HG03460 (cell line): ENCODE measurements around the gene METTL14.

Experiments used
- ATAC-seq: cut with Tn5 transposase; IDR thresholded peaks from one replicate; pipeline ENCODE4 v1.9.1; 2021; ENCODE audit not compliant: unreplicated experiment

Gene METTL14

DNA sequence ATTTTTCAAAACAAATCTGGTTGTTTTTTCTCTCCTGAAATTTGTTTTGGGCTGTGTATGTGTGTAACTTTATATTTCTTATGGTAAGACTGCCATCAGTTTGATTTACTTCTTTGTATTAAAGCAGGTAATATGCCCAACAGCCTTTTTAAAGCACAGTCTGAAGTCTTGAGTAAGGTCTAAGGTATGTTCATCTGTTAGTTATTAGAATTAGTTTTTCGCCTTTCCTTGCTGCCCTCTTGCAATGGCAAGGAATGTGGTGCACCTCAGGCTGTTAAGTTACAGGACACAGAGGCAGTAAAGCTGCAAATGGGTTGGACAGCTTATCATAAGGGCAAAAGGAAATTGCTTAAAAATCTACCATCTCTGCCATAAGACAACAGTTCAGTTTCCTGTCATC lies 71.8 kb downstream of the METTL14 start:
- no peak for ATAC-seq

DNA sequence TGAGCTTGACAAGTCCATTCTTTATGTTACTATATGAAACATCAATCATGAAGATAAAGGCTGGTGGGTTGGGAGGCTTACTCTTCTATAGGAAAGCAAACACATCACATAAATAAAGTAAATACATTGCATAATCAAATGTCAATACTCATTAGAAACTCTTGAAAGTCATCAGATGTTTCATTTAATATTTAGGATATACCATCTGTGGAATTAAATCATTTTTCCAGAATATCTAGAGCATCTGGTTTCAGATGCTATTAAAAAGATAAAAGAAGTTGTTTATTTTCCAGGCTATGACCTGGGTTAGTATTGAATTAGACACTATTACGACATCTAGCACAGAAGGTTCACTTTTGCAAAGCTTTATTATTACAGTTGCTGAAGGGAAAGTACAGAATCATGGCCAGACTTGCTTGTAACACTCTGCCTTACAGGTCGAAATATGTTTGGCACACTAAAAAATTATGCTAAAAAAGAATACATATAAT lies 72.6 kb downstream of the METTL14 start:
- no peak for ATAC-seq

DNA sequence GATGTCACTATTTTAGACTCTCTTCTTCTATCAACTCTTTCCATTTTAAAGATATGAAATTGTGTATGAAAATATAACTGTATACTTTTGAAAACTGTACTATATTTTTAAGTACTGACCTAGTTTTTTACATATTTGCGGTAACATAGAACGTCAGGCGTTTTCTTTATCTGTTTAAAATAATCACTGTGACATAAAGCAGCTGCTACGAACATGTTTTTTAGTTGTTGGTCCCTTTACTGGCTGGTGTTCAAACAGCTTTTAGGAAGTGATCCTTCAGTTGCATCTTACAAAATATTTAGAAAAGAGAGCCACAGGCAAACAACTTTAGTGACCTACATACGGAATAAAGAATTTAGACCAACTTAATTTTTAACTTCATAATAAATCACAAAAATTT lies 73.1 kb downstream of the METTL14 start:
- no peak for ATAC-seq

DNA sequence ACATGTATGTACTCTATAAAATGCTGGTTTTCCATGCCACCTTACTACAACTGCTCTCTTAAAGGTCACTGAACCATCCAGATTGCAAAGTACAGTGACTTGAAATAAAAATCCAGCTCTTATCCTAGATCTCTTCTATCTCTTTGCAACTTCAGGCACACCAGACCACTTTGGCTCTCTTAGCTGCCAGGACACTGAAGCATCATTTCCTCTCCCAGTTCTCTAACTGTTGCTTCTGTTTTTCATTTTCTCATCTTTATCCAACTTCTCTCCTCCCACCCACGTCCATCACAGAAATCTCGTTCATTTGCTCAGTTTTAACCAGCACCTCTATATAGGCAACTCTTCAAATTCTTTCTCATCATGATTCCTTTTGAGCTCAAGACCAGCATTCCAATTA lies 74.3 kb downstream of the METTL14 start:
- no peak for ATAC-seq

DNA sequence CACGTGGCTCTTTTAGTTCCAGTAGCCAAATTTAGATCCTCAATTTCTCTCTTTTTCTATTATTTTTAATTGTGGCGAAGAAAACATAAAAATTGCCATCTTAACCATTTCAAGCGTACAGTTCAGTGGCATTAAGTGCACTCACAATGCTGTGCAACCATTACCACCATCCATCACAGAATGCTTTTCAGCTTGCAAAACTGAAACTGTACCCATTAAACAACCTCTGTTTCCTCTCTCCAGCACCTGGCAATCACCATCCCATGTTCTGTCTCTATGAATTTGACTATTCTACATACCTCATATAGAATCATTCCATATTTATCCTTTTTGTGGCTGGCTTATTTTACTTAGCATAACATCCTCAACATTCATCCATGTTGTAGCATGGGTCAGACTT lies 74.9 kb downstream of the METTL14 start:
- peak; percentile 35 for ATAC-seq

DNA sequence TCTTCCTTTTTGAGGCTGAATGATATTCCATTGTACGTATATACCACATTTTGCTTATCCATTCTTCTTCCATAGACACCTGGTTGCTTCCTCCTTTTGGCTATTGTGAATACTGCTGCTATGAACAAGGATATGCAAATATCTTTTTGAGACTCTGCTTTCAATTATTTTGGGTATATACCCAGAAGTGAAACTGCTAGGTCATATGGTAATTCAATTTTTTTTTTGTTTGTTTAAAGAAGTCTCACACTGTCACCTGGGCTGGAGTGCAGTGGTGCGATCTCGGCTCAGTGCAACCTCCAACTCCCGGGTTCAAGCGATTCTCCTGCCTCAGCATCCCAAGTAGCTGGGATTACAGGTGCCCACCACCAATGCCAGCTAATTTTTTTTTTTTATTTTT lies 75.3 kb downstream of the METTL14 start:
- peak; percentile 97 for ATAC-seq

DNA sequence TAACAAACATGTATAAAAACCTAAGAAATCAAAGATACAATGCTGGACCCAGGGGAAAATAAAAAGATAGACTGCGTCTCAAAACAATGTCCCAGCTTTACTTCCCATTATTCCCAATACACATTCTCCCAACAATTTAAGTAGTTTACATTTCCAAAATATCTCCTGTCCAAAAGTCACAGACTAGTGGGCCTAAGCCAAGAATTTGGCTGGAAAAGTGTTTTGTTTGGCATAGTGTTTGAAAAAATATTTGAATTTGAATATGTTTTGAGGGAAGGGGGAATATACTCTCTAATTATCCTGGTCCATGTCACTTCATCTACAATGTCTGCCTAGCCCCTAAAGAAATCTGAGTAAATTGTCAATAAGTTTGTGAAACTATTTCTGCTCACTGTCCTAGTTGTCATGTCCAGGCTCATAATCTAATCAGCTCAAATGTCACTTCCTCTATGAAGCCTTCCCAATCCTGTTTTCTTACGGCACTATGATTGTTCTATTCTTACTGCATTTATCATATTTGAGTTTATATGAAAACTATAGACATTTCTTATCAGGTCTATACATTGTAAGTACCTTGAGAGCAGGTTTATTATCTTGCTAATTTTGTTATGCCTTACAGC lies 76.3 kb downstream of the METTL14 start:
- ATAC-seq = no peak

DNA sequence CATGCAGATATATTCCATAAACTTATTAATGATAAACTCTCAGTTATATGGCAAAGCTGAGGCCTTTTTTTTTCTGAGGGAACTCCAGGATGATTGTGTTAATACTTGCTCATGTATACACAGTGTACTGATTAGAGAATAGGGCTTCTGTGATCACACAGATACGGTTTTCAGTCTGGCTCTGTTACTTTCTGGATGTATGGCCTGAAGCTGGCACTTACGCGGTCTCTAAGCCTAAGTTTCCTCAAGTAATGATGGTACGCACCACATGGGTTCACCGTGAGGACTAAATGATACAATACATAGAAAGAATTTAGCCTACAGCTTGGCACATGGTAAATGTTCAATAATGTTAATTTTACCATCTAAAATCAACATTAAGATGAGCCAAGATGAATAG lies 77.0 kb downstream of the METTL14 start:
- ATAC-seq = no peak

DNA sequence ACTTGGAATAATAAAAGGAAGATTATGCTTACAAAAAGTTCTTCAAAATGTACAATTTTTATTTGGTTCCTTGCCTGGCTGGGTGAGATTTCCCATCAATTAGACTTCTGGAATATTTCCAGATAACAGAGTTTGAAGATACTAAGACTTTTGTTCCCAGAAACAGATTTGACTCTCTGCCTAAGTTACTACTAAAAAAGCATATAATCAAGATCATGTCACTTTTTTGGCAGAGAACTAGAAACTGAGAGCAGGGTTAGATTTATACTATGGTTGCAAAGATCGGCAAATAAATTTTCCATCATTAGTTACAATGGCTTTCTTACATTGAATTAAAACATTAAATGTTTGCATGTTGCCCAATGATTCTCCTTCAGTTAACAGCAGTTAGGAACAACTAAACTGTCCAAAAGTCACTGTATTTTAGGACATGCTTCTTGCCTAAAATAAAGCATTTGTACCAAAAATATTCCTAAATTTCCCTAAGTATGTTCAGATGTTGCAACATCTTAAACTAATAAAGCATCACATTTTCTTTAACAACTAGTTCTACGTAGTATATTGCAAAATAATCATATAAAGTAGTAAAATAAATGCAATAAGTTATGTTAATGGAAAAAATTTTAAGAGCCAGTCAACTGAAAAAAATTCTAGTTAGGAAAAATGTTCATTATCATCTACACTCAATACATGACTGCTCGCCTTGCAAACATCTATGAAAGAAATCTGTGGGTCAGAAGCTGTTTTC lies 77.7 kb downstream of the METTL14 start:
- no peak for ATAC-seq
